ENCODE results near the gene DNAH5. TPM values are rescaled to one million over a fixed set of nuclear protein-coding genes. Genes with fewer than 3 reads are reported as not detected.
"Not testable (repeated sequence)": the region's sequence is repeated elsewhere in the genome, so short reads cannot be mapped to it uniquely, and the experiment has no call there.

DNAH5 gene
- total RNA-seq, 4 donors from 2014 or later: 0.17 to 1.2 (median 0.63) TPM

DNA sequence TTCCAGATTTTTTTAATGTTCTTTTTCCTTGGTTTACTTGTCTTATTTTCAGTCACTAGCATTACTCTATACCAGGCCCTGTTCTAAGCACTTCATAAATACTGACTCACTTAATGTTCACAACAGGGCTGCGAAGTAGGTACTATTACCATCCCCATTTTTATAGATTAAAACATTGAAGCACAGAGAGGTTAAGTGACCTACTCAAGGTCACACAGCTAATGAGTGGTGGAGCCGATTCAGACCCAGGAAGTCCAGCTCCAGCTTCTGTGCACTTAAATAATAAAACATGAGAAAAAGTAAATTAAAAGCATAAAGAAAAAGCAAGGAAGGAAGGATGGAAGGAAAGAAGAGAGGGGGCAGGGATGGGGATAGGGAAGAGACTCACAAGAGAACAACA is 45.3 kb upstream of the DNAH5 start:
- intact Hi-C loops (cut with DNase I): loop anchor here (5.0 kb wide), 2 partner anchors 117 to 287 kb away; no protein-coding TSS in a partner anchor
- TF ChIP-seq EP300 (IDR thresholded peaks at IDR 0.05) (no peak), POLR2A (IDR thresholded peaks at IDR 0.05; ENCODE audit: low read depth) (no peak), POLR2AphosphoS5 (IDR thresholded peaks at IDR 0.05) (no peak)
- TF ChIP-seq, protein P1, sequence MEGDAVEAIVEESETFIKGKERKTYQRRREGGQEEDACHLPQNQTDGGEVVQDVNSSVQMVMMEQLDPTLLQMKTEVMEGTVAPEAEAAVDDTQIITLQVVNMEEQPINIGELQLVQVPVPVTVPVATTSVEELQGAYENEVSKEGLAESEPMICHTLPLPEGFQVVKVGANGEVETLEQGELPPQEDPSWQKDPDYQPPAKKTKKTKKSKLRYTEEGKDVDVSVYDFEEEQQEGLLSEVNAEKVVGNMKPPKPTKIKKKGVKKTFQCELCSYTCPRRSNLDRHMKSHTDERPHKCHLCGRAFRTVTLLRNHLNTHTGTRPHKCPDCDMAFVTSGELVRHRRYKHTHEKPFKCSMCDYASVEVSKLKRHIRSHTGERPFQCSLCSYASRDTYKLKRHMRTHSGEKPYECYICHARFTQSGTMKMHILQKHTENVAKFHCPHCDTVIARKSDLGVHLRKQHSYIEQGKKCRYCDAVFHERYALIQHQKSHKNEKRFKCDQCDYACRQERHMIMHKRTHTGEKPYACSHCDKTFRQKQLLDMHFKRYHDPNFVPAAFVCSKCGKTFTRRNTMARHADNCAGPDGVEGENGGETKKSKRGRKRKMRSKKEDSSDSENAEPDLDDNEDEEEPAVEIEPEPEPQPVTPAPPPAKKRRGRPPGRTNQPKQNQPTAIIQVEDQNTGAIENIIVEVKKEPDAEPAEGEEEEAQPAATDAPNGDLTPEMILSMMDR (IDR thresholded peaks at IDR 0.05): no peak
- Histone ChIP-seq H3K9me3 (no peaks in the 10 kb centered on the region), H3K27ac (replicated peaks in 1 of 4) (no peak overlapping the region), H3K4me3 (no peak overlapping the region), H3K27me3 (peaks cover 0 to 12% (median 0%) of the 10 kb centered on the region in 4 donors), H3K36me3 (no peaks in the 10 kb centered on the region), H3K4me1 (peaks cover 0 to 13% (median 2%) of the 10 kb centered on the region in 4 donors)
- DNase-seq (ENCODE audit: extremely low spot score): no peak
- WGBS: 79% methylated on average over 2 of the region's 2 CpGs

DNA sequence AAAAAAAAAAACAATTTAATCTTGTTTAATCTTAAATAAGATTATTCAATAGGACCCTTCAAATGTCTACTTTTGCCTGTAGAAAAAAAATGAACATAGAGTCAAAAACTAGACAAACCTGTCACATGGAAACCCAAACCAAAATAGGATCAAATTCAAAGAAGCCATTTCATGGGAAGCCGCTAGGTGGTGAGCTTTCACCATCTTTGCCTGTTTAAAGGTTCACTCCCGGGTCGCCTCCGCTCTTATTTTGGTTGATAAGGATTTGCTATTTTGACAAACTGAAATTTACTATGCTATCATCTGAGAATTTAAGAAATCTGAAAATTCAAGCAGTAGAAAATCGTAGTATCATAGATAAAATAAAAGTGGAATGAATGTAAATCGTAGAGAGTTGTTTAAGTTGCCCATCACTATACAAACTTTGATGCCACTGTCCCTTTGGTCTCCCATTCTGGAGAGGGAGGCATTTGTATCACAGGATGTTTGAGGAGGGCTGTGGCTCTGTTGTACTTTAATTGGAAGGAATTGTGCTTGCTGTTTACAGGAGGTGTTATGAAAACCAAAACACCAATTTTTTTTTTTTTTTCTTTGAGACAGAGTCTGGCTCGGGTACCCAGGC is 43.5 kb upstream of the DNAH5 start:
- intact Hi-C loops (cut with DNase I): loop anchor here (5.0 kb wide), 2 partner anchors 119 to 289 kb away; no protein-coding TSS in a partner anchor
- WGBS: 20% methylated on average over 7 of the region's 7 CpGs
- Histone ChIP-seq H3K27ac (replicated peaks in 1 of 4) (no peak overlapping the region), H3K4me3 (no peak overlapping the region), H3K4me1 (peaks cover 0 to 7% (median 2%) of the 10 kb centered on the region in 4 donors), H3K9me3 (no peaks in the 10 kb centered on the region), H3K36me3 (no peaks in the 10 kb centered on the region), H3K27me3 (peaks cover 0 to 12% (median 0%) of the 10 kb centered on the region in 4 donors)
- TF ChIP-seq, protein P1 (IDR thresholded peaks at IDR 0.05): peak; percentile 83 to 85 (median 83)
- no peak for TF ChIP-seq EP300 (IDR thresholded peaks at IDR 0.05)
- no peak for DNase-seq (ENCODE audit: extremely low spot score)

DNA sequence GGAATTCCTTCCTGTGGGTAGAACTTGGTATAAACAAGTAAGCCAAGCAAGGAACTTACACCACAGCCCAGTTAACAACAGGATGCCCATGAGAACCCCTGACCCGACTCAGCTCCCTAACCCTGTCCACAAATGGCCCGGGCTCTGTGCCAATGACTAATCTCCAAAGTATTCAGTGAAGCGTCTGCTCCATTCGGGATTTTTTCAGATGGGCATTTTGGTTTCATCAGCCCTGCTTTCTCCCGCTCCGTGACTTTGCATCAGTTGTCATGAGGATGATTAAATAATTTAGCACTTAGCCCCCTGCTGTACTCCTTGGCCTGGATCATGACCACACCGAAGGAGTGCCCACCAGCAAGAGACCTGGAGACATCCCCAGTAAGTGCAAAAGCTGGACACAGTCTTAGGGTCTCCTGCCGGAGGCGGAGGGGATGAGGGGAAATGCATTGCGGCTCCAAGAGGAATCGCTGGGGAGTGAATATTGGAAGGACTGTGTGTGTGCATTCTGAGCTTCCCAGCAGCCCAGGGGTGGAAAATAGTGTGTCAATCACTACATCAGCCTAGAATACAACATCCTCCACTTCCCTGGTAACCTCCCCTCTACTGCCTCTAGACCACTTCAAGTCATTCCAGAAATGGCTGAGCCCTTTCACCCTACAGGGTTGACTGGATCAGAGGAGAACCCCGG is 41.4 kb upstream of the DNAH5 start:
- 65% methylated on average over 10 of the region's 12 CpGs for WGBS
- Histone ChIP-seq H3K27me3 (peaks cover 0 to 12% (median 0%) of the 10 kb centered on the region in 4 donors), H3K4me1 (peaks cover 0 to 7% (median 2%) of the 10 kb centered on the region in 4 donors), H3K4me3 (no peak overlapping the region), H3K9me3 (no peaks in the 10 kb centered on the region), H3K36me3 (no peaks in the 10 kb centered on the region), H3K27ac (replicated peaks in 1 of 4) (no peak overlapping the region)
- intact Hi-C loops (cut with DNase I): loop anchor here (5.0 kb wide), 2 partner anchors 121 to 291 kb away; no protein-coding TSS in a partner anchor
- TF ChIP-seq POLR2A (IDR thresholded peaks at IDR 0.05; ENCODE audit: low read depth) (no peak), EP300 (IDR thresholded peaks at IDR 0.05) (no peak), POLR2AphosphoS5 (IDR thresholded peaks at IDR 0.05) (no peak)
- TF ChIP-seq, protein P1 (IDR thresholded peaks at IDR 0.05): no peak
- DNase-seq (ENCODE audit: extremely low spot score): no peak

DNA sequence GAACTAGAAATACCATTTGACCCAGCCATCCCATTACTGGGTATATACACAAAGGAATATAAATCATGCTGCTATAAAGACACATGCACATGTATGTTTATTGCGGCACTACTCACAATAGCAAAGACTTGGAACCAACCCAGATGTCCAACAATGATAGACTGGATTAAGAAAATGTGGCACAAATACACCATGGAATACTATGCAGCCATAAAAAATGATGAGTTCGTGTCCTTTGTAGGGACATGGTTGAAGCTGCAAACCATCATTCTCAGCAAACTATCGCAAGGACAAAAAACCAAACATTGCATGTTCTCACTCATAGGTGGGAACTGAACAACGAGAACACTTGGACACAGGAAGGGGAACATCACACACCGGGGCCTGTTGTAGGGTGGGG is 40.4 kb upstream of the DNAH5 start:
- 96% methylated on average over 5 of the region's 5 CpGs for WGBS
- H3K27ac ChIP-seq (replicated peaks in 1 of 4); H3K9me3 ChIP-seq; H3K36me3 ChIP-seq; H3K4me1 ChIP-seq; DNase-seq (ENCODE audit: extremely low spot score); H3K4me3 ChIP-seq: not testable (repeated sequence)
- peaks cover 0 to 12% (median 0%) of the 10 kb centered on the region in 4 donors for H3K27me3 ChIP-seq
- intact Hi-C loops (cut with DNase I): loop anchor here (5.0 kb wide), 2 partner anchors 122 to 292 kb away; no protein-coding TSS in a partner anchor

Data from esophagus muscularis mucosa (tissue), 4 donors.